ENCODE data around the gene DNTTIP2. TPM values are rescaled to one million over a fixed set of nuclear protein-coding genes. Genes with fewer than 3 reads are reported as not detected.

The DNTTIP2 gene
- total and polyA plus RNA-seq, 2 donors: 28.4 to 42.9 TPM

DNA sequence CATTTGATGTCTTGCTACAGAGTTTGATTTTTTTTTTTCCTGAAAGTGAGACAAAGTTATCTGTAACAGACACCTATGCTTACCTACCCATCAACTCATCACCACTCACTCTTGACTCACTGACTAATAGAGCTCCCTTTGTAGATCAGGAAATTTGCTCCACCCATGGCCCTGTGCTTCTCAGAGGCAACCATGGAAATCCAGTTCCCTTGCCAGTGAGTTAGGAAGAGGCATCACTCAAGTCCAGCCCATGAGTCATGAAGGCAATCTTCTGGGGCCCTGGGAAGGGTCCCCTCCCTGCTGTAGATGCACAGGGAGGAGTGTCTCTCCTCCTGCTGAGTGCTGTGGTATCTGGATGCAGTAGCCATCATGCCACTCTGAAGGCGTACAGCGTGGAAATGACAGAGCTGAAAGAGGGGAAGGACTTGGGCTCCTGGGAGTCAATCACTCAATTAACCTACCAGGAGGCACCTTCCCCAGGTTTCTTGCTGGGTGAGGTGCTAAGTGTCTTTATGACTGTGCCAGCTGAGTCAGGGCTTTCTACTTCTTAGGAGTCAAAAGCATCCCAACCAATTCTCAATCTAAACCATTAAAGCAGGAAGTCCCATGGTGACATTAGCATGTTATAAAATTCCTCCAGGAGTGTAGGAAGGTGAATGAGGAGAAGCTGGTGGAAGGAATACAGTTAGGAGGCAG lies 56.1 kb downstream of the DNTTIP2 start:
- Histone ChIP-seq H3K27ac (ENCODE audit: low read depth) (no peak overlapping the region), H3K4me3 (ENCODE audit: low read depth, low read length) (no peak overlapping the region), H3K4me1 (ENCODE audit: insufficient read depth) (no peaks in the 10 kb centered on the region), H3K36me3 (ENCODE audit: insufficient read depth) (no peaks in the 10 kb centered on the region)
- 95% methylated on average over 2 of the region's 2 CpGs for WGBS
- no peak for DNase-seq (ENCODE audit: extremely low spot score)

GRCh38 chr1:93821423-93822144 lies 57.4 kb downstream of the DNTTIP2 start:
- no peaks in the 10 kb centered on the region for H3K4me1 ChIP-seq (ENCODE audit: insufficient read depth)
- DNase-seq (ENCODE audit: extremely low spot score): no peak
- no peaks in the 10 kb centered on the region for H3K36me3 ChIP-seq (ENCODE audit: insufficient read depth)
- 91% methylated on average over 4 of the region's 4 CpGs for WGBS
- no peak overlapping the region for H3K27ac ChIP-seq (ENCODE audit: low read depth)
- H3K4me3 ChIP-seq (ENCODE audit: low read depth, low read length): no peak overlapping the region

DNA sequence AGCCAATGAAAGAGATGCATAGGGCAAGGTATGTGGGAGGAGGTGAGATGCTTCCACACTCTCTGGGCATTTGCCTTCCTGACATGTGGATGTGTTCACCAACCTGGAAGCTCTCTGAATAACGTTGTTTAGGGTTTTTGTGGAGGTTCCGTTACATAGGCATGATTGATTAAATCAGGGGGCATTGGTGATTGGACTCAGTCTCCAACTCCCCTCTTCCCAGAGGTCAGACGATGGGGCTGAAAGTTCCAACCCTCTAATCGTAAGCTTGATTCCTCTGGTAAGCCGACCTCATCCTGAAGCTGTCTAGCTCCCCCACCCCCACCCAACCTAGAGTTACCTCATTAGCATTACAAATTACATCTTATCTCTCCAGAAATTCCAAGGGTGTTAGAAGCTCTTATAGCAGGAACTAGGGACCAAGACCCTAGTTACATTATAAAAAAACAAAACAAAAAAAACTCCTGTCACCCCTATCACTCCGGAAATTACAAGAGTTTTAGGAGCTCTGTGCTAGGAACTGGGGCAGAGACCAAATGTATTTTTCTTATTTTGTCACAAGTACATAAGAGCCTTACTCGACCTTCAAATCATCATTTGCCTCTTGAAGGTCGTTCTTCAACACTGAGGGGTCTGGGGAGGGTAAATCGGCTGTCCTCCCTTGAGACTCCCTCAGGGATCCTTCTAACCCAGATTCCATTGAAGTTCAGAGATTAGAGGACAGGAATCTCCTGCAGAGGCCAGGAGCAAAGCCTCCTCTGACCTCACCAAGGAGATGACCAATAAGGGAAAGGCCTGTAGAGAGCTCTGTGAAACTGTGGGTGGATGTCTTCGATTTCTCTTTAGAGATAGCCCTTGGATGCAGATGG lies 58.2 kb downstream of the DNTTIP2 start:
- H3K36me3 ChIP-seq (ENCODE audit: insufficient read depth): no peaks in the 10 kb centered on the region
- 79% methylated on average over 10 of the region's 10 CpGs for WGBS
- no peak overlapping the region for H3K4me3 ChIP-seq (ENCODE audit: low read depth, low read length)
- no peak for DNase-seq (ENCODE audit: extremely low spot score)
- H3K27ac ChIP-seq (ENCODE audit: low read depth): no peak overlapping the region
- H3K4me1 ChIP-seq (ENCODE audit: insufficient read depth): no peaks in the 10 kb centered on the region

DNA sequence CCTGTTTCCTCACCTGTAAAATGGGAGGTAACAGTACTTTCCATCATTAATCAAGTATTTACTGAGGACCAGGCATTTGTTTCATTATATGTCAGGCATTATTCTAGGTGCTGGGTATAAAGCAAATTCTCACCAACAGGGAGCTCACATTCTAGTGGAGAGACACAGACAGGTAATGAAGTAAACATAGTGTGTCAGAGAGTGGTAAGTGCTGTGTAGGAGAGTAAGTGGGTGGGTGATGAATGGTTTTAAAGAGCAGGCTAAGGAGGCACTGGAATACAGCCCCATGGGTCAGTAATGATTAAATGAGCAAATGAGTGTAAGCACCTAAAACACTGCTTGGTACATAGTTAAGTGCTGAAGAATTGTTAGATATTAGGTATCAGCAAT lies 60.4 kb downstream of the DNTTIP2 start:
- no peaks in the 10 kb centered on the region for H3K36me3 ChIP-seq (ENCODE audit: insufficient read depth)

DNA sequence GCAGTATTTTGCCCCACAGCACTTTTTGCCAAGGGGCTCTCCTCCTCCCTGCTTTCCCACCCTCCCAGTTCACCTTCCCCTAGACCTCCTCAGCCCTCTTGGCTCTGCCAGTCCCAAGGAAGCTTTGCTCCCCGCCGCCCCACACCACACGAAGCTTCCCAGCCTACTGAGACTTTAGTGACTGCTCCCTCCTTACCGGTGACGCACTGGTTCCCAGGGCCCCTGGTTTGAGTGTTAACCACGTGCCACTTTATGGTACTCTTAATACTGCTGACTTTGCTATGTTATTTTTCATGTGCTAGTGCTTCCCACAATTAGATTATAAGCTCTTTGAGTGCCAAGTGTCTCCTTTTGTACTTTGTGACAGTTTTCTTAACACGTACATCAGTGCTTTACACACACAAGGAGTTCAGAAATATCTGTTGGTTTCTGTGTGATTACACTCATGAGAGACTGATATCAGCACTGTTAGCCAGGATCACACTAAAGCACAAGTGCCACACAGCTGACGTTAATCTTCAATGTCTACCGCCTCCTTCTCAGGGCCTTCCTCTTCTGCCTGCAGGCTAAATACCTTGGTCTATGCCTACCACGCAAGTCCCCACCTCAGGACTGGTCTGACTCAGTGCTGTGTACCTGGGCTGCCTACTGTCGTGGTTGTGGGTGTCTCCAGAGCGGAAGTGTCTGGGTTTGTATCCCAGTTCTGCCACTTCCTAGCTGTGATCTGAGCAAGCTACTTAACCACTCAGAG lies 61.0 kb downstream of the DNTTIP2 start:
- no peak overlapping the region for H3K27ac ChIP-seq (ENCODE audit: low read depth)
- H3K36me3 ChIP-seq (ENCODE audit: insufficient read depth): no peaks in the 10 kb centered on the region
- WGBS: 82% methylated on average over 12 of the region's 12 CpGs
- no peak overlapping the region for H3K4me3 ChIP-seq (ENCODE audit: low read depth, low read length)
- no peaks in the 10 kb centered on the region for H3K4me1 ChIP-seq (ENCODE audit: insufficient read depth)
- no peak for DNase-seq (ENCODE audit: extremely low spot score)

More for the DNA sequence above, 60.4 kb downstream of the DNTTIP2 start:
- Histone ChIP-seq H3K4me1 (ENCODE audit: insufficient read depth) (no peaks in the 10 kb centered on the region), H3K4me3 (ENCODE audit: low read depth, low read length) (no peak overlapping the region), H3K27ac (ENCODE audit: low read depth) (no peak overlapping the region)
- DNase-seq (ENCODE audit: extremely low spot score): no peak

- Histone ChIP-seq H3K36me3 (ENCODE audit: insufficient read depth) (no peaks in the 10 kb centered on the region), H3K4me1 (ENCODE audit: insufficient read depth) (no peaks in the 10 kb centered on the region), H3K27ac (ENCODE audit: low read depth) (no peak overlapping the region), H3K4me3 (ENCODE audit: low read depth, low read length) (no peak overlapping the region)
- WGBS: 44% methylated on average over 3 of the region's 3 CpGs
- peak; percentile 29 for DNase-seq (ENCODE audit: extremely low spot score)
Measured at GRCh38 chr1:93816970-93817678, 61.9 kb downstream of the DNTTIP2 start.

Small RNA genes lying within 50 kb of the gene (small RNA-seq; reads per million reads assigned to genes)
- gene AL117351.2 (not detected), gene MIR760 (0.53 reads per million, percentile 49 among the genes with 10 or more reads in this experiment)

Other genes starting within 250 kb of the DNTTIP2 start
- gene BCAR3, start 197.4 kb downstream of the DNTTIP2 start, total RNA-seq: 14.5 TPM
- 14.5 TPM for gene BCAR3, start 197.4 kb downstream of the DNTTIP2 start, polyA plus RNA-seq
- gene GCLM, start 30.2 kb upstream of the DNTTIP2 start, total RNA-seq: 12.6 TPM
- 6.7 TPM for gene GCLM, start 30.2 kb upstream of the DNTTIP2 start, polyA plus RNA-seq
- gene ABCA4, start 241.9 kb upstream of the DNTTIP2 start, total RNA-seq: 0.90 TPM
- 0.37 TPM for gene ABCA4, start 241.9 kb upstream of the DNTTIP2 start, polyA plus RNA-seq